NB4 (cell line): ENCODE measurements around the gene TBC1D9.

ENCODE experiments used
- DNase-seq: peaks from one replicate; pipeline ENCODE4 v3.0.0; 2010; ENCODE audit warnings: low read depth
- H3K4me3 ChIP-seq: one replicate; pipeline ENCODE4 v1.5.1; 2011; ENCODE audit warnings: mild to moderate bottlenecking, low read depth, low read length, moderate library complexity
- MYC ChIP-seq: IDR thresholded peaks from 2 replicates; pipeline ENCODE4 v1.6.1; 2011; ENCODE audit warnings: low read depth, low read length
- POLR2A ChIP-seq: IDR thresholded peaks from 2 replicates; pipeline ENCODE4 v1.6.1; 2011; ENCODE audit warnings: mild to moderate bottlenecking; ENCODE audit not compliant: insufficient read length; ENCODE audit errors: extremely low read depth
- TF ChIP-seq, protein P1 (sequence below): IDR thresholded peaks from one replicate; pipeline ENCODE4 v1.5.1; 2012; ENCODE audit warnings: low read depth, low read length
- TF ChIP-seq, protein P2 (sequence below): IDR thresholded peaks from 2 replicates; pipeline ENCODE4 v1.6.1; 2011; ENCODE audit warnings: low read depth, low read length

TBC1D9 gene

DNA sequence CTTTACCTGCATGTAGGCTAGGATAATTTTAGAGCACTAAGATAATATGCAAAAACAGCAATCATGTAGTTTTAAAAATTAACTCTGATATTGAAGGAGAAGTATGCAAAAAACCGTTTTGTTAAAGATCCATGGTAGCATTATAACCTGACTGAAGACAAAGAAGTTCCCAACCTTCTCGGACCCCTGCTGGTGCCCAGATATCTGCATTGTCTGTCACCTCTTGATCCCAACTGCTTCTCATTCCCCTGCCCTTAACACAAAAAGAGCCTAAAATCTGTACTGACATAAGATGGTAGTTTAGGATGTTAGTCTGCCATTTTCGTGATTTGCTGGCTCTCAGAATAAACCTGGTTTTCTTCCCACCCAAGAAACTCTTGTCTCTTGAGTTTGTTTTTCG lies 125.9 kb downstream of the TBC1D9 start:
- no peak for DNase-seq
- TF ChIP-seq, protein P1, sequence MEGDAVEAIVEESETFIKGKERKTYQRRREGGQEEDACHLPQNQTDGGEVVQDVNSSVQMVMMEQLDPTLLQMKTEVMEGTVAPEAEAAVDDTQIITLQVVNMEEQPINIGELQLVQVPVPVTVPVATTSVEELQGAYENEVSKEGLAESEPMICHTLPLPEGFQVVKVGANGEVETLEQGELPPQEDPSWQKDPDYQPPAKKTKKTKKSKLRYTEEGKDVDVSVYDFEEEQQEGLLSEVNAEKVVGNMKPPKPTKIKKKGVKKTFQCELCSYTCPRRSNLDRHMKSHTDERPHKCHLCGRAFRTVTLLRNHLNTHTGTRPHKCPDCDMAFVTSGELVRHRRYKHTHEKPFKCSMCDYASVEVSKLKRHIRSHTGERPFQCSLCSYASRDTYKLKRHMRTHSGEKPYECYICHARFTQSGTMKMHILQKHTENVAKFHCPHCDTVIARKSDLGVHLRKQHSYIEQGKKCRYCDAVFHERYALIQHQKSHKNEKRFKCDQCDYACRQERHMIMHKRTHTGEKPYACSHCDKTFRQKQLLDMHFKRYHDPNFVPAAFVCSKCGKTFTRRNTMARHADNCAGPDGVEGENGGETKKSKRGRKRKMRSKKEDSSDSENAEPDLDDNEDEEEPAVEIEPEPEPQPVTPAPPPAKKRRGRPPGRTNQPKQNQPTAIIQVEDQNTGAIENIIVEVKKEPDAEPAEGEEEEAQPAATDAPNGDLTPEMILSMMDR = no peak
- TF ChIP-seq POLR2A (no peak), MYC (no peak)
- TF ChIP-seq, protein P2, sequence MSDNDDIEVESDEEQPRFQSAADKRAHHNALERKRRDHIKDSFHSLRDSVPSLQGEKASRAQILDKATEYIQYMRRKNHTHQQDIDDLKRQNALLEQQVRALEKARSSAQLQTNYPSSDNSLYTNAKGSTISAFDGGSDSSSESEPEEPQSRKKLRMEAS = no peak
- no peak overlapping the region for H3K4me3 ChIP-seq

DNA sequence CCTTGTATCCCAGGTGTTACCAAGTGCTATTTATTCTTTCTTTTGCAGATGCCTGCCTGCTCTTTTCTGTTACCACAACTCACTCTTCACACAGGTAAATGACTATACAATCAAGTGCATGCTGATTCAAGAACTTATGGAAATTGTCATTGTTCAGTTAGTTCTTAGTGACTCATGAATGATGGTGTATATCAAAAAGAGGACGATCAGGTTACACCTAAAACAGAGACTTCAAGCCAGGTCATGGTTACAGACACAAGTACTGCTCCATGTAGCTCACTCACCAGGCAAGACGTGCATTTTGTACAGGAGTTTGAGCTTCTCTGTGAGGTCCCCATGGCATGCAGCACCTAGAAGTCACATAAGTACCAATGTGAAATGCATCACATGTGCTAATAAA lies 128.2 kb downstream of the TBC1D9 start:
- no peak overlapping the region for H3K4me3 ChIP-seq
- TF ChIP-seq, protein P1 = no peak
- TF ChIP-seq POLR2A (no peak), MYC (no peak)
- TF ChIP-seq, protein P2 = no peak
- DNase-seq = no peak

DNA sequence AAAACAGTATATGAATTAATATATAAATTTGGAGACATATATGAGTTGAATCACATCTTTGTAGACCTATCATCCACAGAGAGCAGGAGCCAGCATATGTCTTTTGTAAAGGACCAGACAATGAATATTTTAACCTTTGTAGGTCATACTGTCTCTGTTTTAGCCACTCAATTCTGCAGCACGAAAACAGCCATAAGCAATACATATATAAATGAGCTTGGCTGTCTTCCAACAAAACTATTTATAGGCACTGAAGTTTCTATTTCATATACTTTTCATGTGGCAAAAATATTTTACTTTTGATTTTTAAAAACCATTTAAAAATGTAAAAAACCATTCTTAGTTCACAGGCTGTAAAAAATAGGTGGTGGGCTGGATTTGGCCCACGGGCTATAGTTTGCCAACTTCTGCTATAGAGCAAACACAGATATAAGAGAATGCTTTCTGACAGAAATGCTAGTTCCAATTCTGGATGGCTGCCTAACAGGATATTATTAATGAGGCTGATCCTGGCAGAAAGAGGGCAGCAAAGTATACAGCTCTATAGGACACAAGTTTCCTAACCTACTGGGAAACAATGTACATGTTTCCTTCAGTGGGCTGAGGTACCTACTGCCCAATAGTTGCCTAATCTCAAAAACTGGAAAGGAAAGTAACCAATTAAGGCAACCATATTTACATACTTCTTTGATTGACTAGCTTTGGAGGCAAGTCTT lies 129.4 kb downstream of the TBC1D9 start:
- no peak overlapping the region for H3K4me3 ChIP-seq
- TF ChIP-seq, protein P2 = no peak
- TF ChIP-seq POLR2A (no peak), MYC (no peak)
- TF ChIP-seq, protein P1 = no peak
- no peak for DNase-seq

DNA sequence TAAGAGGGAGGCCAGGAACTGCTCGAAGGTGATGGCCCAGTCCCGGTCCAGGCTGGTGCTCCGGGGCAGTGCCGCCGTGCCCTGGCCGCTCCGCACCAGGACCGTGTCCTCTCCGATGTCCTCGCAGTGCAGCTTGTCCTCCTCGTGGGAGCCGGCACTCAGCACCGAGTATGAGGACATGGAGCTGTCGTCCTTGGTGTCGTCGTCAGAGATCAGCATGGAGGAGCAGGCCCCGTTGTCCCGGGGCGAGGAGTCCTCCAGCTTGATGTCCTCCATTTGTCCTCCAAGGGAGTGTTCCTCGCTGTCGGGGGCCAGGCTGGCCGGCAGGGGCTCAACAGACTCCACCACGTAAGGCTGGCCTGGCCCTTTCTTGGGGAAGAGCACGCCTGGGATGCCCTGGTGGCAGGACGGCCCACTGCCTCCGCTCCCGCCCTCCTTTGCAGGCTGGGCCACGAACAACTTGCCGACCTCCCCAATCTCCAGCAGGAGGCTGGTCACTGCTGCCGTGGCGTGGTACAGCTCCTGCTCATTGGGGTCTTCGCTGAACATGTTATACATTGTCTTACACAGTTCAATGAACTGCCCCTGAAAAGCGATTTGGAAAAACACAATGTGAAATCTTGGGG lies 133.7 kb downstream of the TBC1D9 start:
- no peak for DNase-seq
- TF ChIP-seq POLR2A (no peak), MYC (no peak)
- TF ChIP-seq, protein P2 = no peak
- TF ChIP-seq, protein P1 = no peak
- H3K4me3 ChIP-seq = no peak overlapping the region

DNA sequence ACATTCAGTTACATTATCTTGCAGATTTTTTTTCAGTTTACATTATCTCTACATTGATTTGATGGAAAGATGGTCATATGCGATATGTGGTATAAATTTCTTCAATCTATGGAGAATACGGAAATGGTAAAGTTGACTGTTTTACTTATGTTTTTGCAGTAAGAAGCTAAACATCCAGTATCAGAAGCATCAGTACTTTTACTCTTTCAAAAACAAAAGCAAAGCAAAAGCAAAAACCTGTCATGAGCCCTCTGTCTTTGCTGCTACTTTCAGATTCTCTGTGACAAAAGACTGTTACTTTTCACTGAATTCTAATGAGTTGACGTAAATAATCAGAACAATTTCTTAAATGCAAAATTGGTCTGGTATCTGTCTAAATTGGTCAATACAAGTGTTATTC lies 135.0 kb downstream of the TBC1D9 start:
- H3K4me3 ChIP-seq = no peak overlapping the region
- TF ChIP-seq, protein P2 = no peak
- no peak for TF ChIP-seq MYC
- no peak for TF ChIP-seq POLR2A
- TF ChIP-seq, protein P1 = no peak
- DNase-seq = no peak
